Activated naive CD4-positive, alpha-beta T cell treated with anti-CD3 and anti-CD28 coated beads, Interleukin-2, amount 50 U/mL, for 72 hours (primary cell): ENCODE measurements around the gene BATF2. TPM values are rescaled to one million over a fixed set of nuclear protein-coding genes. Genes with fewer than 3 reads are reported as not detected.

ENCODE experiments used
- total RNA-seq, 2 donors: library from RNA; stranded (reverse); gene quantifications; one replicate each; pipeline ENCODE4 v1.2.3, GENCODE V29; 2022

Gene BATF2
- total RNA-seq, 2 donors from 2014 or later, result not detected

Other genes with a start within 250 kb of the BATF2 start
- gene PYGM, start 237.0 kb downstream of the BATF2 start, total RNA-seq, result 1 to 10 TPM in 1 of 2 donors, under 1 TPM in 1; 0.87 to 2.3 TPM
- 100 to 1,000 TPM; 323 to 406 TPM for gene SF1, start 218.4 kb downstream of the BATF2 start, total RNA-seq
- gene MAP4K2, start 193.8 kb downstream of the BATF2 start, total RNA-seq, result 10 to 100 TPM; 67.7 to 83.2 TPM
- 10 to 100 TPM in 1 of 2 donors, 1 to 10 TPM in 1; 9.7 to 35.1 TPM for gene MEN1, start 186.4 kb downstream of the BATF2 start, total RNA-seq
- gene CDC42BPG, start 152.3 kb downstream of the BATF2 start, total RNA-seq, result under 1 TPM; 0.61 to 0.76 TPM
- gene EHD1, start 118.3 kb downstream of the BATF2 start, total RNA-seq, result 100 to 1,000 TPM in 1 of 2 donors, 10 to 100 TPM in 1; 93.1 to 123 TPM
- gene ATG2A, start 79.8 kb downstream of the BATF2 start, total RNA-seq, result 10 to 100 TPM; 21.2 to 26.8 TPM
- 10 to 100 TPM in 1 of 2 donors, 1 to 10 TPM in 1; 2.8 to 29.9 TPM for gene PPP2R5B, start 72.3 kb downstream of the BATF2 start, total RNA-seq
- not detected for gene GPHA2, start 61.1 kb downstream of the BATF2 start, total RNA-seq
- under 1 TPM in 1 of 2 donors, not detected in 1; 0.45 TPM for gene MAJIN, start 24.9 kb downstream of the BATF2 start, total RNA-seq
- 10 to 100 TPM; 82.6 to 96.1 TPM for gene ARL2, start 17.2 kb upstream of the BATF2 start, total RNA-seq
- gene SNX15, start 30.5 kb upstream of the BATF2 start, total RNA-seq, result 10 to 100 TPM; 12.5 to 14.5 TPM
- 10 to 100 TPM in 1 of 2 donors, 1 to 10 TPM in 1; 8.9 to 33.3 TPM for gene SAC3D1, start 44.2 kb upstream of the BATF2 start, total RNA-seq
- 10 to 100 TPM; 14.9 to 23.1 TPM for gene NAALADL1, start 61.6 kb upstream of the BATF2 start, total RNA-seq
- 100 to 1,000 TPM; 128 to 203 TPM for gene CDCA5, start 87.1 kb upstream of the BATF2 start, total RNA-seq
- 10 to 100 TPM; 29.9 to 41.3 TPM for gene ZFPL1, start 87.3 kb upstream of the BATF2 start, total RNA-seq
- gene VPS51, start 99.2 kb upstream of the BATF2 start, total RNA-seq, result 100 to 1,000 TPM in 1 of 2 donors, 10 to 100 TPM in 1; 60.4 to 101 TPM
- 10 to 100 TPM; 20.5 to 24.3 TPM for gene TM7SF2, start 114.9 kb upstream of the BATF2 start, total RNA-seq
- 1 to 10 TPM; 5.6 to 10.0 TPM for gene ZNHIT2, start 120.7 kb upstream of the BATF2 start, total RNA-seq
- 1,000 to 10,000 TPM in 1 of 2 donors, 100 to 1,000 TPM in 1; 983 to 1,040 TPM for gene FAU, start 125.2 kb upstream of the BATF2 start, total RNA-seq
- 10 to 100 TPM; 55.3 to 92.6 TPM for gene MRPL49, start 125.3 kb upstream of the BATF2 start, total RNA-seq
- gene SYVN1, start 137.5 kb upstream of the BATF2 start, total RNA-seq, result 10 to 100 TPM; 30.2 to 31.6 TPM
- gene SPDYC, start 173.3 kb upstream of the BATF2 start, total RNA-seq, result not detected
- 100 to 1,000 TPM; 119 to 137 TPM for gene CAPN1, start 185.0 kb upstream of the BATF2 start, total RNA-seq